ENCODE results near the gene MROH7.

The MROH7 gene

GRCh38 chr1:54652168-54652567 lies 10.6 kb downstream of the MROH7 start:
- ATAC-seq (ENCODE audit: low read depth) (no peak), DNase-seq (ENCODE audit: low spot score in 2 of 2) (no peak)
- Mint-ChIP-seq H3K27me3 (peaks cover 18% of the 10 kb centered on the region), H3K4me3 (no peak overlapping the region), H3K27ac (no peak overlapping the region), H3K36me3 (no peaks in the 10 kb centered on the region), H3K4me1 (no peaks in the 10 kb centered on the region), H3K9me3 (no peaks in the 10 kb centered on the region)

- no peak for ATAC-seq (ENCODE audit: low read depth)
- DNase-seq (ENCODE audit: low spot score in 2 of 2) = no peak
- peaks cover 2% of the 10 kb centered on the region for H3K36me3 Mint-ChIP-seq
- H3K27ac Mint-ChIP-seq = no peak overlapping the region
- H3K9me3 Mint-ChIP-seq = peaks cover 2% of the 10 kb centered on the region
- H3K4me1 Mint-ChIP-seq = no peaks in the 10 kb centered on the region
- peaks cover 20% of the 10 kb centered on the region for H3K27me3 Mint-ChIP-seq
- H3K4me3 Mint-ChIP-seq = no peak overlapping the region
Observed at GRCh38 chr1:54653036-54653435, 11.4 kb downstream of the MROH7 start.

- Mint-ChIP-seq H3K36me3 (peaks cover 5% of the 10 kb centered on the region), H3K27me3 (peaks cover 6% of the 10 kb centered on the region), H3K27ac (no peak overlapping the region), H3K4me3 (no peak overlapping the region), H3K4me1 (no peaks in the 10 kb centered on the region), H3K9me3 (peaks cover 4% of the 10 kb centered on the region)
- ATAC-seq (ENCODE audit: low read depth) (no peak), DNase-seq (ENCODE audit: low spot score in 2 of 2) (no peak)
Observed at GRCh38 chr1:54658164-54658913, 16.8 kb downstream of the MROH7 start.

GRCh38 chr1:54663725-54664124 lies 22.1 kb downstream of the MROH7 start:
- H3K9me3 Mint-ChIP-seq = no peaks in the 10 kb centered on the region
- DNase-seq (ENCODE audit: low spot score in 2 of 2) = no peak
- H3K36me3 Mint-ChIP-seq = no peaks in the 10 kb centered on the region
- H3K4me3 Mint-ChIP-seq = no peak overlapping the region
- H3K27ac Mint-ChIP-seq = no peak overlapping the region
- H3K4me1 Mint-ChIP-seq = no peaks in the 10 kb centered on the region
- no peak for ATAC-seq (ENCODE audit: low read depth)
- H3K27me3 Mint-ChIP-seq = peaks cover 21% of the 10 kb centered on the region

GRCh38 chr1:54664364-54664763 lies 22.8 kb downstream of the MROH7 start:
- H3K4me3 Mint-ChIP-seq = no peak overlapping the region
- H3K9me3 Mint-ChIP-seq = no peaks in the 10 kb centered on the region
- no peak overlapping the region for H3K27ac Mint-ChIP-seq
- DNase-seq (ENCODE audit: low spot score in 2 of 2) = no peak
- H3K27me3 Mint-ChIP-seq = peaks cover 21% of the 10 kb centered on the region
- H3K36me3 Mint-ChIP-seq = no peaks in the 10 kb centered on the region
- no peak for ATAC-seq (ENCODE audit: low read depth)
- H3K4me1 Mint-ChIP-seq = no peaks in the 10 kb centered on the region

GRCh38 chr1:54665852-54666251 lies 24.3 kb downstream of the MROH7 start:
- ATAC-seq (ENCODE audit: low read depth) = no peak
- H3K9me3 Mint-ChIP-seq = no peaks in the 10 kb centered on the region
- no peak overlapping the region for H3K4me3 Mint-ChIP-seq
- H3K27ac Mint-ChIP-seq = no peak overlapping the region
- no peak for DNase-seq (ENCODE audit: low spot score in 2 of 2)
- H3K4me1 Mint-ChIP-seq = no peaks in the 10 kb centered on the region
- H3K36me3 Mint-ChIP-seq = no peaks in the 10 kb centered on the region
- peaks cover 21% of the 10 kb centered on the region for H3K27me3 Mint-ChIP-seq

- Mint-ChIP-seq H3K4me1 (no peaks in the 10 kb centered on the region), H3K36me3 (no peaks in the 10 kb centered on the region), H3K4me3 (no peak overlapping the region), H3K9me3 (no peaks in the 10 kb centered on the region), H3K27ac (no peak overlapping the region), H3K27me3 (peaks cover 22% of the 10 kb centered on the region)
- ATAC-seq (ENCODE audit: low read depth) (no peak), DNase-seq (ENCODE audit: low spot score in 2 of 2) (no peak)
Observed at GRCh38 chr1:54666333-54666732, 24.7 kb downstream of the MROH7 start.

- Mint-ChIP-seq H3K27me3 (peaks cover 23% of the 10 kb centered on the region), H3K27ac (no peak overlapping the region), H3K36me3 (no peaks in the 10 kb centered on the region), H3K4me1 (no peaks in the 10 kb centered on the region), H3K9me3 (no peaks in the 10 kb centered on the region), H3K4me3 (no peak overlapping the region)
- DNase-seq (ENCODE audit: low spot score in 2 of 2) = no peak
- ATAC-seq (ENCODE audit: low read depth) = no peak
Observed at GRCh38 chr1:54667797-54668196, 26.2 kb downstream of the MROH7 start.

- no peak overlapping the region for H3K4me3 Mint-ChIP-seq
- no peak overlapping the region for H3K27ac Mint-ChIP-seq
- peaks cover 25% of the 10 kb centered on the region for H3K27me3 Mint-ChIP-seq
- no peaks in the 10 kb centered on the region for H3K4me1 Mint-ChIP-seq
- H3K36me3 Mint-ChIP-seq = no peaks in the 10 kb centered on the region
- DNase-seq (ENCODE audit: low spot score in 2 of 2) (no peak), ATAC-seq (ENCODE audit: low read depth) (no peak)
- no peaks in the 10 kb centered on the region for H3K9me3 Mint-ChIP-seq
Observed at GRCh38 chr1:54668567-54668966, 27.0 kb downstream of the MROH7 start.

- peaks cover 9% of the 10 kb centered on the region for H3K27me3 Mint-ChIP-seq
- ATAC-seq (ENCODE audit: low read depth) (peak; percentile 60), DNase-seq (ENCODE audit: low spot score in 2 of 2) (peak; percentile 32 to 58)
- H3K27ac Mint-ChIP-seq = no peak overlapping the region
- H3K4me3 Mint-ChIP-seq = no peak overlapping the region
- H3K36me3 Mint-ChIP-seq = no peaks in the 10 kb centered on the region
- H3K9me3 Mint-ChIP-seq = no peaks in the 10 kb centered on the region
- no peaks in the 10 kb centered on the region for H3K4me1 Mint-ChIP-seq
Observed at GRCh38 chr1:54671985-54672608, 30.5 kb downstream of the MROH7 start.

- no peaks in the 10 kb centered on the region for H3K4me1 Mint-ChIP-seq
- no peak for DNase-seq (ENCODE audit: low spot score in 2 of 2)
- no peaks in the 10 kb centered on the region for H3K9me3 Mint-ChIP-seq
- H3K27ac Mint-ChIP-seq = no peak overlapping the region
- no peaks in the 10 kb centered on the region for H3K36me3 Mint-ChIP-seq
- no peak for ATAC-seq (ENCODE audit: low read depth)
- H3K4me3 Mint-ChIP-seq = no peak overlapping the region
- H3K27me3 Mint-ChIP-seq = no peaks in the 10 kb centered on the region
Observed at GRCh38 chr1:54678776-54679643, 37.4 kb downstream of the MROH7 start.

- DNase-seq (ENCODE audit: low spot score in 2 of 2) (no peak), ATAC-seq (ENCODE audit: low read depth) (no peak)
- Mint-ChIP-seq H3K27ac (no peak overlapping the region), H3K4me1 (no peaks in the 10 kb centered on the region), H3K27me3 (peaks cover 2% of the 10 kb centered on the region), H3K36me3 (no peaks in the 10 kb centered on the region), H3K4me3 (no peak overlapping the region), H3K9me3 (no peaks in the 10 kb centered on the region)
Observed at GRCh38 chr1:54679706-54680105, 38.1 kb downstream of the MROH7 start.

GRCh38 chr1:54680387-54680786 lies 38.8 kb downstream of the MROH7 start:
- ATAC-seq (ENCODE audit: low read depth) = no peak
- H3K27ac Mint-ChIP-seq = no peak overlapping the region
- H3K4me3 Mint-ChIP-seq = no peak overlapping the region
- H3K27me3 Mint-ChIP-seq = peaks cover 2% of the 10 kb centered on the region
- no peaks in the 10 kb centered on the region for H3K4me1 Mint-ChIP-seq
- DNase-seq (ENCODE audit: low spot score in 2 of 2) = no peak
- no peaks in the 10 kb centered on the region for H3K36me3 Mint-ChIP-seq
- no peaks in the 10 kb centered on the region for H3K9me3 Mint-ChIP-seq

- Mint-ChIP-seq H3K27ac (no peak overlapping the region), H3K36me3 (no peaks in the 10 kb centered on the region), H3K9me3 (no peaks in the 10 kb centered on the region), H3K4me3 (no peak overlapping the region), H3K4me1 (no peaks in the 10 kb centered on the region), H3K27me3 (peaks cover 2% of the 10 kb centered on the region)
- ATAC-seq (ENCODE audit: low read depth) (peak; percentile 37), DNase-seq (ENCODE audit: low spot score in 2 of 2) (no peak)
Observed at GRCh38 chr1:54681358-54681757, 39.8 kb downstream of the MROH7 start.

Measured in memory B cell (primary cell).